Measurements from ENCODE around the gene CPTP.

The CPTP gene

GRCh38 chr1:1285102-1285571 lies 39.5 kb upstream of the CPTP start:
- peaks cover 4% of the 10 kb centered on the region for H3K27me3 ChIP-seq
- H3K36me3 ChIP-seq, result no peaks in the 10 kb centered on the region
- TF ChIP-seq CTCF (IDR thresholded peaks at IDR 0.05), result no peak
- H3K4me3 ChIP-seq (ENCODE audit: low read depth in 1 of 2, low read length in 1 of 2), result no peak overlapping the region
- no peaks in the 10 kb centered on the region for H3K9me3 ChIP-seq
- no peaks in the 10 kb centered on the region for H3K4me1 ChIP-seq (ENCODE audit: control insufficient read depth in 1 of 2, insufficient read depth in 1 of 2, low read depth in 1 of 2, low read length in 1 of 2)
- no peak overlapping the region for H3K27ac ChIP-seq

- no peak overlapping the region for H3K27ac ChIP-seq
- no peak overlapping the region for H3K4me3 ChIP-seq (ENCODE audit: low read depth in 1 of 2, low read length in 1 of 2)
- H3K27me3 ChIP-seq, result peaks cover 4% of the 10 kb centered on the region
- TF ChIP-seq CTCF (IDR thresholded peaks at IDR 0.05), result no peak
- no peaks in the 10 kb centered on the region for H3K4me1 ChIP-seq (ENCODE audit: control insufficient read depth in 1 of 2, insufficient read depth in 1 of 2, low read depth in 1 of 2, low read length in 1 of 2)
- no peaks in the 10 kb centered on the region for H3K9me3 ChIP-seq
- no peaks in the 10 kb centered on the region for H3K36me3 ChIP-seq
Measured at GRCh38 chr1:1285611-1286311, 38.8 kb upstream of the CPTP start.

GRCh38 chr1:1286313-1287261 lies 38.0 kb upstream of the CPTP start:
- Histone ChIP-seq H3K9me3 (no peaks in the 10 kb centered on the region), H3K36me3 (no peaks in the 10 kb centered on the region), H3K27me3 (peaks cover 4% of the 10 kb centered on the region), H3K4me1 (ENCODE audit: control insufficient read depth in 1 of 2, insufficient read depth in 1 of 2, low read depth in 1 of 2, low read length in 1 of 2) (no peaks in the 10 kb centered on the region), H3K27ac (no peak overlapping the region), H3K4me3 (ENCODE audit: low read depth in 1 of 2, low read length in 1 of 2) (no peak overlapping the region)
- TF ChIP-seq CTCF (IDR thresholded peaks at IDR 0.05), result no peak

- Histone ChIP-seq H3K27ac (no peak overlapping the region), H3K36me3 (no peaks in the 10 kb centered on the region), H3K4me3 (ENCODE audit: low read depth in 1 of 2, low read length in 1 of 2) (no peak overlapping the region), H3K4me1 (ENCODE audit: control insufficient read depth in 1 of 2, insufficient read depth in 1 of 2, low read depth in 1 of 2, low read length in 1 of 2) (no peaks in the 10 kb centered on the region), H3K27me3 (peaks cover 4% of the 10 kb centered on the region), H3K9me3 (no peaks in the 10 kb centered on the region)
- no peak for TF ChIP-seq CTCF (IDR thresholded peaks at IDR 0.05)
Measured at GRCh38 chr1:1287288-1288110, 37.1 kb upstream of the CPTP start.

GRCh38 chr1:1290238-1290731 lies 34.3 kb upstream of the CPTP start:
- TF ChIP-seq CTCF (IDR thresholded peaks at IDR 0.05), result no peak
- no peaks in the 10 kb centered on the region for H3K4me1 ChIP-seq (ENCODE audit: control insufficient read depth in 1 of 2, insufficient read depth in 1 of 2, low read depth in 1 of 2, low read length in 1 of 2)
- no peaks in the 10 kb centered on the region for H3K9me3 ChIP-seq
- no peak overlapping the region for H3K27ac ChIP-seq
- H3K4me3 ChIP-seq (ENCODE audit: low read depth in 1 of 2, low read length in 1 of 2), result no peak overlapping the region
- peaks cover 4% of the 10 kb centered on the region for H3K27me3 ChIP-seq
- H3K36me3 ChIP-seq, result peaks cover 21% of the 10 kb centered on the region
